GM13976 (cell line): Measurements from ENCODE around the gene TSPYL2.

Experiments
- DNase-seq: peaks from one replicate; pipeline ENCODE4 v3.0.0; 2012; ENCODE audit warnings: low spot score
- CTCF ChIP-seq: IDR thresholded peaks from 2 replicates; pipeline ENCODE4 v1.5.1; 2012; ENCODE audit warnings: borderline replicate concordance, mild to moderate bottlenecking; ENCODE audit not compliant: insufficient read depth; ENCODE audit errors: extremely low read depth, missing control alignments, control extremely low read depth
- in situ Hi-C: fragments of 300-500 bp; cut with MboI; formaldehyde crosslinking; loops from one replicate; pipeline ENCODE4 v1.12.0; 2022; ENCODE audit warnings: low sequenced_read_pairs, mixed read lengths, inconsistent platforms; ENCODE audit not compliant: unreplicated experiment

The TSPYL2 gene

DNA sequence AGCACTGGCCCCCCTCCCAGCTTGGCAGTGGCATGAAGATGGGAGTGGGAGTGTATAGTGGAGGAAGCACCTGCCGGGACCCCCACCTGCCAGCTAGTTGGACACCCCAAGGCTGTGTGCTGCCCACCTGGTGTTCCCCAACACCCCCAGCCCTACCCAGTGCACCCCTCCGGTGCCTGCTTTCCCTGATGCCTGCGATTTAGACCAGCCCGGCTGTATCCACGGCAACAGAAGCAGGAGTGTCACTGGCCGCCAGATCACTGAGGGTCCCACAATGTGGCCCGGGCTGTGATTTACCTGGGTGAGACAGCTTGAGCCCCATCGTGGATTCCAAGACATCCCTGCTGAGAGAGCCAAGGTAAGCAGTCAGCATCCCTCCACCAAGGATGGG lies 33.0 kb upstream of the TSPYL2 start:
- TF ChIP-seq CTCF, result no peak
- in situ Hi-C loops, result no loop called here
- DNase-seq, result no peak

GRCh38 chrX:53050841-53051240 lies 31.3 kb upstream of the TSPYL2 start:
- TF ChIP-seq CTCF, result no peak
- in situ Hi-C loops, result no loop called here
- DNase-seq, result no peak

GRCh38 chrX:53055244-53055849 lies 26.8 kb upstream of the TSPYL2 start:
- in situ Hi-C loops, result no loop called here
- no peak for TF ChIP-seq CTCF
- no peak for DNase-seq

- no peak for TF ChIP-seq CTCF
- in situ Hi-C loops, result no loop called here
- DNase-seq, result no peak
Observed at GRCh38 chrX:53056292-53056691, 25.9 kb upstream of the TSPYL2 start.

- no peak for TF ChIP-seq CTCF
- in situ Hi-C loops, result no loop called here
- no peak for DNase-seq
Observed at GRCh38 chrX:53065104-53065503, 17.1 kb upstream of the TSPYL2 start.

DNA sequence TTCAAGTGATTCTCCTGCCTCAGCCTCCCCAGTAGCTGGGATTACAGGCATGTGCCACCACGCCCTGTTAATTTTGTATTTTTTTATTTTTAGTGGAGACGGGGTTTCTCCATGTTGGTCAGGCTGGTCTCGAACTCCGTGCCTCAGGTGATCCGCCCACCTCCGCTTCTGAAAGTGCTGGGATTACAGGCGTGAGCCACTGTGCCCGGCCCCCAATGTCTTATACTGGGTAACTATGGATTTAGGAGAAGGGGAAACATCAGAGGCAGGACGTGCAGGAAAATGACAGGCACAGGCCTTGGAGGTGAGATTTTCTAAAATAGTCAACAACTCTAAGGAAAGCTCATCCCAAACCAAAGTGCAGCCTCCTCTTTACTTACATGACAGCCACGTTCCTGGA lies 11.1 kb upstream of the TSPYL2 start:
- in situ Hi-C loops, result no loop called here
- TF ChIP-seq CTCF, result no peak
- no peak for DNase-seq
